B cell (primary cell): ENCODE measurements around the gene EDC3. TPM values are rescaled to one million over a fixed set of nuclear protein-coding genes. Genes with fewer than 3 reads are reported as not detected.

ENCODE experiments used
- ATAC-seq: fragments of 200-7000 bp; cut with Tn5 transposase; one replicate; pipeline ENCODE4 v1.10.0; 2021; ENCODE audit warnings: low read depth, mild to moderate bottlenecking, moderate number of reproducible peaks, moderate library complexity
- CTCF ChIA-PET: fragments of 350-600 bp; sonication (Branson Sonifier 250); formaldehyde crosslinking; loops from one replicate; lab custom pipeline; 2021; ENCODE audit warnings: antibody characterized with exemption, inconsistent platforms; lab: Charles Lee
- POLR2A ChIA-PET: fragments of 350-600 bp; sonication (Branson Sonifier 250); formaldehyde crosslinking; loops from one replicate; lab custom pipeline; 2021; ENCODE audit warnings: antibody characterized with exemption; lab: Charles Lee
- DNase-seq: peaks from one replicate; pipeline ENCODE4 v3.0.0; 2013
- H2AFZ ChIP-seq: 2 replicates; pipeline ENCODE4 v1.6.1; 2012; ENCODE audit warnings: mild to moderate bottlenecking, low read depth, low read length; ENCODE audit not compliant: insufficient read depth, poor library complexity, severe bottlenecking
- H3K27ac ChIP-seq, 2 donors: 1 replicate in 1 of 2; 2 replicates in 1 of 2; pipeline ENCODE4 v1.5.1; 2012 to 2013; ENCODE audit warnings: low read length in 2 of 2, mild to moderate bottlenecking in 2 of 2, moderate library complexity in 1 of 2
- H3K27me3 ChIP-seq, 4 experiments: fragments of 200-600 bp in 1 of 4; sonication (generic) in 1 of 4; replicated peaks in 1 of 4; 1 replicate in 2 of 4; 2 replicates in 2 of 4; pipeline versions ENCODE4 v1.6.1 to v1.7.0; 2013 to 2016; ENCODE audit warnings: low read length in 3 of 4, mild to moderate bottlenecking in 2 of 4, mixed read lengths in 1 of 4, moderate library complexity in 1 of 4; ENCODE audit not compliant: insufficient read depth in 4 of 4, control insufficient read depth in 3 of 4; ENCODE audit errors: control extremely low read depth in 1 of 4
- H3K36me3 ChIP-seq, 2 experiments: replicated peaks in 1 of 2; 1 replicate in 1 of 2; 2 replicates in 1 of 2; pipeline versions ENCODE4 v1.6.1 to v1.7.1; 2013; ENCODE audit warnings: low read length in 1 of 2; ENCODE audit not compliant: insufficient read depth in 2 of 2, control insufficient read depth in 1 of 2; ENCODE audit errors: control extremely low read depth in 1 of 2, extremely low read depth in 1 of 2
- H3K4me1 ChIP-seq, 2 donors: fragments of 200-600 bp in 1 of 2; sonication (generic) in 1 of 2; 1 replicate in 1 of 2; 2 replicates in 1 of 2; pipeline versions ENCODE4 v1.5.1 to v1.6.1; 2013 to 2017; ENCODE audit warnings: low read length in 2 of 2; ENCODE audit not compliant: control insufficient read depth in 2 of 2, insufficient read depth in 2 of 2
- H3K4me2 ChIP-seq: replicated peaks from 2 replicates; pipeline ENCODE3; 2012; ENCODE audit warnings: mild to moderate bottlenecking, low read depth, low read length; ENCODE audit not compliant: poor library complexity, severe bottlenecking
- H3K4me3 ChIP-seq, 5 experiments: fragments of 200-600 bp in 1 of 5; sonication (generic) in 1 of 5; 1 replicate in 3 of 5; 2 replicates in 2 of 5; pipeline versions ENCODE4 v1.5.1 to v1.7.0; 2011 to 2016; ENCODE audit warnings: low read length in 4 of 5, mild to moderate bottlenecking in 4 of 5, low read depth in 2 of 5, control low read depth in 1 of 5, moderate library complexity in 1 of 5; ENCODE audit not compliant: insufficient read depth in 1 of 5; ENCODE audit errors: control extremely low read depth in 1 of 5, extremely low read depth in 1 of 5
- H3K79me2 ChIP-seq: fragments of 200-600 bp; sonication (generic); one replicate; pipeline ENCODE4 v1.6.0; 2016; ENCODE audit warnings: low read length; ENCODE audit not compliant: control insufficient read depth, insufficient read depth
- H3K9ac ChIP-seq: fragments of 200-600 bp; sonication (generic); 2 replicates; pipeline ENCODE4 v1.6.1; 2017; ENCODE audit warnings: mild to moderate bottlenecking, low read length, moderate library complexity
- H3K9me3 ChIP-seq, 3 donors: one replicate each; pipeline versions ENCODE4 v1.6.1 to v1.7.1; 2013; ENCODE audit warnings: low read length in 2 of 3; ENCODE audit not compliant: control insufficient read depth in 2 of 3, insufficient read depth in 1 of 3; ENCODE audit errors: control extremely low read depth in 1 of 3
- H4K20me1 ChIP-seq: 2 replicates; pipeline ENCODE4 v1.6.0; 2012; ENCODE audit warnings: mild to moderate bottlenecking, low read length; ENCODE audit not compliant: insufficient read depth, control insufficient read depth, poor library complexity, severe bottlenecking
- H3K27ac Mint-ChIP-seq: one replicate; pipeline ENCODE4 v1.8.0; 2021; ENCODE audit warnings: mixed read lengths
- H3K27me3 Mint-ChIP-seq: one replicate; pipeline ENCODE4 v1.8.0; 2021; ENCODE audit warnings: mixed read lengths
- H3K4me1 Mint-ChIP-seq: one replicate; pipeline ENCODE4 v1.8.0; 2021; ENCODE audit warnings: mixed read lengths
- H3K4me3 Mint-ChIP-seq: one replicate; pipeline ENCODE4 v1.8.0; 2021; ENCODE audit warnings: mixed read lengths
- H3K9me3 Mint-ChIP-seq: one replicate; pipeline ENCODE4 v1.8.0; 2022; ENCODE audit warnings: mixed read lengths; ENCODE audit not compliant: insufficient read depth
- EZH2 ChIP-seq: IDR thresholded peaks from 2 replicates; pipeline ENCODE4 v1.6.1; 2012; ENCODE audit warnings: borderline replicate concordance, low read depth, mild to moderate bottlenecking, moderate library complexity, low read length; ENCODE audit not compliant: insufficient read depth, poor library complexity, severe bottlenecking
- WGBS: methylation state at CpG from one replicate; pipeline ENCODE4 v1.1.5; 2013; ENCODE audit warnings: missing lambda C conversion rate; ENCODE audit not compliant: insufficient coverage; 5-methylcytosine and 5-hydroxymethylcytosine counted together
- intact Hi-C: fragments of 100-400 bp; cut with micrococcal nuclease; formaldehyde crosslinking; loops from one replicate; pipeline ENCODE4 v1.10.0; 2022
- polyA plus RNA-seq: library from polyadenylated mRNA; depleted of rRNA; stranded (reverse); fragments of >200 nt; gene quantifications from 2 replicates; pipeline ENCODE4 v1.2.3, GENCODE V29; 2012
- total RNA-seq, 2 donors: library from RNA; stranded (reverse); fragments of 120-200 nt in 1 of 2; gene quantifications; 1 replicate in 1 of 2; 2 replicates in 1 of 2; pipeline versions ENCODE4 v1.2.3 to v1.2.4, GENCODE V29; 2013 to 2022
- TF ChIP-seq, protein P1 (sequence below): fragments of 200-600 bp; IDR thresholded peaks from one replicate; pipeline ENCODE4 v1.8.0; 2022; ENCODE audit warnings: antibody characterized with exemption, mild to moderate bottlenecking

The EDC3 gene
- total and polyA plus RNA-seq, 2 donors (not counting 1 experiment from before 2014, with no cell fraction given): 16.9 to 55.4 TPM

DNA sequence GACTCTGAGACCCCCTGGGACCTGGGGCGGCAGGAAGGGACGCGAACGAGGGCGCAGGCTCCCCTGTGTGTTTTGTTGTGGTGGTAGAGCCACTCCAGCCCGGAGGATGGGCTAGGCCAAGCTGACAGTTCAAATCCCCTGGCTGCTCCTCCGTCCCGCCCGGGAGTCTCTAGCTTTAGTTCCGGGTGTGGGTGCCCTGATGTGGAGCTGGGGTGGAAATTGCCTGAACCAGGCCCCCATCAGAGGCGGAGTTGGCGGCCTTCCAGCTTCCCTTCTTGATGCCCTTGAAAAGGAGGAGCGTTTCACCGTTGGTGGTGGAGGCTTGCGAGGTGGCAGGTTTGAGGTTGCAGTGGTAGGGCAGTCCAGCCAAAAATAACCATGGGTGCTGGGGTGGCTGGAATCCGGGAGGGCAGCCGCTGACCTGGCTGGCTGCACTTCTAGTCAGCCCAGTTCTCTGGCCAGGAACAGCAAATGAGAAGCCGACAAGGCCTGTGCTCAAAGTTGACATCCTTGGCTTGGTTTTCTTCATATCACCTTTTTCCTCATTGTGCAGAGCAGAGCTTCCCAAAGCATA, 79.4 kb downstream of the EDC3 start:
- ATAC-seq (no peak), DNase-seq (peak; percentile 61)
- Histone ChIP-seq H3K9me3 (no peaks in the 10 kb centered on the region), H3K27me3 (no peaks in the 10 kb centered on the region), H3K36me3 (peaks cover 0 to 31% of the 10 kb centered on the region in 2 experiments), H3K79me2 (peaks cover 63% of the 10 kb centered on the region), H3K4me1 (peaks cover 18 to 45% of the 10 kb centered on the region in 2 donors), H4K20me1 (peaks cover 57% of the 10 kb centered on the region), H3K4me3 (peak overlapping the region; percentile 26 to 100 (median 100)), H3K9ac (peak overlapping the region; percentile 100), H3K27ac (peak overlapping the region; percentile 93 to 99), H3K4me2 (peak overlapping the region; percentile 99), H2AFZ (peak overlapping the region; percentile 85)
- H3K4me1 Mint-ChIP-seq: peaks cover 42% of the 10 kb centered on the region
- H3K4me3 Mint-ChIP-seq: peak overlapping the region; percentile 92
- POLR2A ChIA-PET: interaction anchor here (0.6 to 1.5 kb wide), 2 partner anchors 171 to 951 kb away, joined by 3 to 4 read pairs; no protein-coding TSS in a partner anchor
- H3K27me3 Mint-ChIP-seq: no peaks in the 10 kb centered on the region
- peak overlapping the region; percentile 97 for H3K27ac Mint-ChIP-seq
- TF ChIP-seq, protein P1, sequence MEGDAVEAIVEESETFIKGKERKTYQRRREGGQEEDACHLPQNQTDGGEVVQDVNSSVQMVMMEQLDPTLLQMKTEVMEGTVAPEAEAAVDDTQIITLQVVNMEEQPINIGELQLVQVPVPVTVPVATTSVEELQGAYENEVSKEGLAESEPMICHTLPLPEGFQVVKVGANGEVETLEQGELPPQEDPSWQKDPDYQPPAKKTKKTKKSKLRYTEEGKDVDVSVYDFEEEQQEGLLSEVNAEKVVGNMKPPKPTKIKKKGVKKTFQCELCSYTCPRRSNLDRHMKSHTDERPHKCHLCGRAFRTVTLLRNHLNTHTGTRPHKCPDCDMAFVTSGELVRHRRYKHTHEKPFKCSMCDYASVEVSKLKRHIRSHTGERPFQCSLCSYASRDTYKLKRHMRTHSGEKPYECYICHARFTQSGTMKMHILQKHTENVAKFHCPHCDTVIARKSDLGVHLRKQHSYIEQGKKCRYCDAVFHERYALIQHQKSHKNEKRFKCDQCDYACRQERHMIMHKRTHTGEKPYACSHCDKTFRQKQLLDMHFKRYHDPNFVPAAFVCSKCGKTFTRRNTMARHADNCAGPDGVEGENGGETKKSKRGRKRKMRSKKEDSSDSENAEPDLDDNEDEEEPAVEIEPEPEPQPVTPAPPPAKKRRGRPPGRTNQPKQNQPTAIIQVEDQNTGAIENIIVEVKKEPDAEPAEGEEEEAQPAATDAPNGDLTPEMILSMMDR: no peak
- no peak for TF ChIP-seq EZH2
- no peaks in the 10 kb centered on the region for H3K9me3 Mint-ChIP-seq
- intact Hi-C loops: loop anchor here (5.0 kb wide), 2 partner anchors 406 to 836 kb away; partner anchors contain the start of genes PPCDC and SIN3A
- CTCF ChIA-PET: interaction anchor here (1.4 to 17.8 kb wide), 5 partner anchors 17 to 234 kb away, joined by 5 to 371 read pairs (median 5); no protein-coding TSS in a partner anchor
- 3% methylated on average over 18 of the region's 18 CpGs for WGBS
